Endothelial cell of umbilical vein (primary cell): ENCODE measurements around the gene RAD23B. TPM values are rescaled to one million over a fixed set of nuclear protein-coding genes. Genes with fewer than 3 reads are reported as not detected.

Experiments used
- BruUV-seq: library from RNA; stranded (reverse); fragments of 400-500 nt; replicated peaks from 2 replicates; lab custom pipeline; 2021; lab: Mats Ljungman, UMichigan
- CTCF ChIA-PET: fragments of 300-600, 350-600 bp; sonication (Branson Sonifier 250); formaldehyde crosslinking; loops from one replicate; lab custom pipeline; 2021; ENCODE audit warnings: antibody characterized with exemption, inconsistent platforms; lab: Charles Lee
- POLR2A ChIA-PET: fragments of 300-600, 350-600 bp; sonication (Branson Sonifier 250); formaldehyde crosslinking; loops from one replicate; lab custom pipeline; 2021; ENCODE audit warnings: antibody characterized with exemption, inconsistent platforms; lab: Charles Lee
- DNase-seq: peaks from one replicate; pipeline ENCODE4 v3.0.0-alpha.2; 2011; ENCODE audit warnings: low read depth, low spot score
- FAIRE-seq: peaks from 2 replicates; lab custom pipeline; 2011; peaks lifted over from hg19 to GRCh38; lab: Jason Lieb, UNC
- H2AFZ ChIP-seq: 2 replicates; pipeline ENCODE4 v1.6.0; 2012; ENCODE audit warnings: low read depth, low read length, control low read depth, inconsistent platforms
- H3K27ac ChIP-seq: 2 replicates; pipeline ENCODE4 v1.5.1; 2011; ENCODE audit warnings: low read depth, mild to moderate bottlenecking, control low read depth, low read length, moderate library complexity; ENCODE audit not compliant: insufficient read depth
- H3K27me3 ChIP-seq, 2 experiments: 2 replicates each; pipeline versions ENCODE4 v1.6.0 to v1.6.1; 2011; ENCODE audit warnings: low read length in 2 of 2, mixed read lengths in 1 of 2; ENCODE audit not compliant: control insufficient read depth in 2 of 2, insufficient read depth in 2 of 2
- H3K36me3 ChIP-seq, 2 experiments: 2 replicates in 1 of 2; 3 replicates in 1 of 2; pipeline ENCODE4 v1.5.1; 2011; ENCODE audit warnings: low read length in 2 of 2, mild to moderate bottlenecking in 1 of 2, moderate library complexity in 1 of 2; ENCODE audit not compliant: control insufficient read depth in 2 of 2, insufficient read depth in 2 of 2; ENCODE audit errors: extremely low read depth in 1 of 2
- H3K4me1 ChIP-seq: 3 replicates; pipeline ENCODE4 v1.5.1; 2011; ENCODE audit warnings: mild to moderate bottlenecking, low read length; ENCODE audit not compliant: control insufficient read depth, insufficient read depth; ENCODE audit errors: extremely low read depth
- H3K4me2 ChIP-seq: 2 replicates; pipeline ENCODE4 v1.6.1; 2011; ENCODE audit warnings: low read length, control low read depth, mixed read lengths; ENCODE audit not compliant: insufficient read depth
- H3K4me3 ChIP-seq, 3 experiments: fragments of 200-600 bp in 1 of 3; sonication (generic), shearing (Covaris generic) in 1 of 3; replicated peaks in 1 of 3; 2 replicates each; pipeline ENCODE4 v1.5.1; 2011 to 2016; ENCODE audit warnings: control low read depth in 3 of 3, low read length in 3 of 3, mild to moderate bottlenecking in 2 of 3, inconsistent platforms in 1 of 3, low read depth in 1 of 3, moderate library complexity in 1 of 3; ENCODE audit not compliant: insufficient read depth in 1 of 3
- H3K79me2 ChIP-seq: 2 replicates; pipeline ENCODE4 v1.6.0; 2012; ENCODE audit warnings: low read length, inconsistent platforms; ENCODE audit not compliant: control insufficient read depth, insufficient read depth
- H3K9ac ChIP-seq: replicated peaks from 2 replicates; pipeline ENCODE3; 2011; ENCODE audit warnings: low read length, control low read depth; ENCODE audit not compliant: insufficient read depth; ENCODE audit errors: extremely low read depth
- H3K9me1 ChIP-seq: replicated peaks from 3 replicates; pipeline ENCODE4 v1.6.0; 2011; ENCODE audit warnings: mild to moderate bottlenecking, low read length; ENCODE audit not compliant: control insufficient read depth, insufficient read depth; ENCODE audit errors: extremely low read depth
- H3K9me3 ChIP-seq: replicated peaks from 2 replicates; pipeline ENCODE4 v1.5.1; 2012; ENCODE audit warnings: low read length, inconsistent platforms; ENCODE audit not compliant: control insufficient read depth, insufficient read depth
- H4K20me1 ChIP-seq: replicated peaks from 2 replicates; pipeline ENCODE3; 2011; ENCODE audit warnings: mild to moderate bottlenecking, low read length; ENCODE audit not compliant: control insufficient read depth, insufficient read depth; ENCODE audit errors: extremely low read depth
- CTCF ChIP-seq, 2 donors: IDR thresholded peaks; 1 replicate in 1 of 2; 2 replicates in 1 of 2; pipeline ENCODE4 v1.5.1; 2011; ENCODE audit warnings: low read length in 2 of 2, mild to moderate bottlenecking in 2 of 2, moderate library complexity in 2 of 2, control low read depth in 1 of 2, inconsistent platforms in 1 of 2, low read depth in 1 of 2; ENCODE audit not compliant: insufficient read depth in 1 of 2; ENCODE audit errors: extremely low read depth in 1 of 2
- EZH2 ChIP-seq: IDR thresholded peaks from 2 replicates; pipeline ENCODE4 v1.6.1; 2012; ENCODE audit warnings: borderline replicate concordance, low read depth, mild to moderate bottlenecking, moderate library complexity, low read length, inconsistent platforms; ENCODE audit not compliant: severe bottlenecking
- FOS ChIP-seq: IDR thresholded peaks from 2 replicates; pipeline ENCODE4 v1.6.1; 2011; ENCODE audit warnings: mild to moderate bottlenecking, low read length, moderate library complexity, borderline replicate concordance; ENCODE audit not compliant: insufficient read depth
- GATA2 ChIP-seq: IDR thresholded peaks from 2 replicates; pipeline ENCODE4 v1.7.0; 2011; ENCODE audit warnings: low read depth, mild to moderate bottlenecking, moderate library complexity, mixed read lengths, low read length; ENCODE audit not compliant: insufficient read length, insufficient read depth
- JUN ChIP-seq: IDR thresholded peaks from 2 replicates; pipeline ENCODE4 v1.6.1; 2011; ENCODE audit warnings: borderline replicate concordance, low read depth; ENCODE audit not compliant: insufficient read length, insufficient read depth
- MAX ChIP-seq: IDR thresholded peaks from 2 replicates; pipeline ENCODE4 v1.6.1; 2011; ENCODE audit not compliant: insufficient read depth, insufficient read length
- MYC ChIP-seq: IDR thresholded peaks from one replicate; pipeline ENCODE4 v1.6.1; 2011; ENCODE audit warnings: mild to moderate bottlenecking, low read depth, low read length
- POLR2A ChIP-seq: IDR thresholded peaks from 2 replicates; pipeline ENCODE4 v1.6.1; 2012; ENCODE audit warnings: low read depth, mild to moderate bottlenecking, control low read depth, low read length
- POLR2AphosphoS5 ChIP-seq: IDR thresholded peaks from 2 replicates; pipeline ENCODE4 v1.6.1; 2012; ENCODE audit warnings: low read depth, mild to moderate bottlenecking, control low read depth, low read length, moderate library complexity; ENCODE audit not compliant: insufficient read depth
- dilution Hi-C: fragments of 300-500 bp; cut with MboI; formaldehyde crosslinking; loops from one replicate; pipeline ENCODE4 v1.15.0; 2019; ENCODE audit warnings: low sequenced_read_pairs; ENCODE audit not compliant: extremely low pct_ligation_motif_present
- intact Hi-C: fragments of 100-400 bp; cut with micrococcal nuclease; formaldehyde crosslinking; loops from one replicate; pipeline ENCODE4 v1.10.0; 2022
- polyA plus RNA-seq, 4 experiments: library from polyadenylated mRNA; depleted of rRNA in 3 of 4; stranded (reverse) in 3 of 4; unstranded in 1 of 4; fragments of >200 nt; gene quantifications; 2 replicates each; pipeline versions ENCODE4 v1.2.1 to v1.2.3, GENCODE V29; 2011 to 2012; ENCODE audit warnings: missing spikeins in 1 of 4
- total RNA-seq: library from RNA; stranded (reverse); gene quantifications from 2 replicates; pipeline ENCODE4 v1.2.3, GENCODE V29; 2021

The RAD23B gene
- total and polyA plus RNA-seq, 2 donors (not counting 3 experiments of a cell fraction or from before 2014, with no cell fraction given), result 63.8 to 100 TPM

GRCh38 chr9:107288701-107289100 lies 5.6 kb downstream of the RAD23B start:
- FAIRE-seq (no peak), DNase-seq (no peak)
- ChIA-PET POLR2A (no interaction called here), CTCF (interaction anchor here (0.6 kb wide), 1 partner anchor 45 kb away, joined by 5 read pairs; no protein-coding TSS in a partner anchor)
- no TSS peak for BruUV-seq
- Histone ChIP-seq H3K9me1 (no peaks in the 10 kb centered on the region), H3K4me1 (peaks cover 8% of the 10 kb centered on the region), H3K27ac (no peak overlapping the region), H4K20me1 (peaks cover 35% of the 10 kb centered on the region), H3K36me3 (no peaks in the 10 kb centered on the region), H2AFZ (no peak overlapping the region), H3K79me2 (peaks cover 100% of the 10 kb centered on the region), H3K27me3 (no peaks in the 10 kb centered on the region), H3K9me3 (no peaks in the 10 kb centered on the region), H3K4me3 (no peak overlapping the region), H3K4me2 (no peak overlapping the region), H3K9ac (no peak overlapping the region)
- intact Hi-C loops, result loop anchor here (10.0 kb wide), 2 partner anchors 856 to 1816 kb away; no protein-coding TSS in a partner anchor
- dilution Hi-C loops, result no loop called here
- TF ChIP-seq POLR2AphosphoS5, result no peak
- no peak for TF ChIP-seq POLR2A
- TF ChIP-seq GATA2, result no peak
- no peak for TF ChIP-seq EZH2
- no peak for TF ChIP-seq MAX
- no peak for TF ChIP-seq JUN

- TF ChIP-seq POLR2AphosphoS5 (no peak), CTCF (IDR thresholded peaks at IDR 0.05; ENCODE audit: extremely low read depth in 1 of 2, insufficient read depth in 1 of 2, low read depth in 1 of 2, low read length in 2 of 2) (no peak), JUN (no peak), FOS (no peak), POLR2A (no peak), EZH2 (no peak), GATA2 (no peak), MAX (no peak), MYC (no peak)
Observed at GRCh38 chr9:107290619-107291018, 7.5 kb downstream of the RAD23B start.

More at GRCh38 chr9:107290619-107291018, 7.5 kb downstream of the RAD23B start:
- no peak overlapping the region for H3K4me3 ChIP-seq
- H3K4me2 ChIP-seq, result no peak overlapping the region
- no TSS peak for BruUV-seq
- no peak overlapping the region for H3K27ac ChIP-seq
- H3K9me1 ChIP-seq, result no peaks in the 10 kb centered on the region
- POLR2A ChIA-PET, result no interaction called here
- no peak overlapping the region for H2AFZ ChIP-seq
- H3K36me3 ChIP-seq, result no peaks in the 10 kb centered on the region
- CTCF ChIA-PET, result no interaction called here
- H3K27me3 ChIP-seq, result no peaks in the 10 kb centered on the region
- dilution Hi-C loops (no loop called here), intact Hi-C loops (no loop called here)
- H3K9ac ChIP-seq, result no peak overlapping the region
- no peak for DNase-seq
- no peak for FAIRE-seq
- peaks cover 45% of the 10 kb centered on the region for H4K20me1 ChIP-seq
- H3K4me1 ChIP-seq, result peaks cover 6% of the 10 kb centered on the region
- peaks cover 100% of the 10 kb centered on the region for H3K79me2 ChIP-seq
- H3K9me3 ChIP-seq, result no peaks in the 10 kb centered on the region
